ENCODE measurements around the gene SCFD2.
"Not testable (repeated sequence)": the region's sequence is repeated elsewhere in the genome, so short reads cannot be mapped to it uniquely, and the experiment has no call there.

The SCFD2 gene

GRCh38 chr4:52853351-52853750, 512.5 kb downstream of the SCFD2 start:
- DNase-seq (ENCODE audit: low spot score) = no peak

- DNase-seq (ENCODE audit: low spot score) = no peak
Measured at GRCh38 chr4:52852711-52853110, 513.1 kb downstream of the SCFD2 start.

DNA sequence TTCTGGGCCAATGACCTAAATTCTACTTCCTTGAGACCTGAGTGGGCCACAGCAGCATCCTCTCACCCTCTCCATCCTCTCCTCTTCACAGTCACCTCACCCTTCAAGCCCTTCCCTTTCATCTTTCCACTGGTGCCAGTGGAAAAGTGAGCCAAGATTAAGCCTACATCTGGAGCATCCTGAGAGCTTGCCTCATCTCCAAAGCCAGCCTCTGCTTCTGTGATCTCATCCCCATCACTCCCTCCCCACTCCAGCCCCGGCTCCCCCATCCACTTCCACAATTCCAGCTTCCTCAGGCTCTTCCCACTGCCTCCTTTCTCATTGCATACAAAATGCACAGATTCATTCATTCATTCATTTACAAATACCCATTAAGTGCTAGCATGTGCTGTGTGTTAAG, 513.8 kb downstream of the SCFD2 start:
- no peak for DNase-seq (ENCODE audit: low spot score)

- DNase-seq (ENCODE audit: low spot score) = no peak
Measured at GRCh38 chr4:52850406-52851124, 515.3 kb downstream of the SCFD2 start.

GRCh38 chr4:52848254-52848653, 517.6 kb downstream of the SCFD2 start:
- DNase-seq (ENCODE audit: low spot score) = no peak

DNA sequence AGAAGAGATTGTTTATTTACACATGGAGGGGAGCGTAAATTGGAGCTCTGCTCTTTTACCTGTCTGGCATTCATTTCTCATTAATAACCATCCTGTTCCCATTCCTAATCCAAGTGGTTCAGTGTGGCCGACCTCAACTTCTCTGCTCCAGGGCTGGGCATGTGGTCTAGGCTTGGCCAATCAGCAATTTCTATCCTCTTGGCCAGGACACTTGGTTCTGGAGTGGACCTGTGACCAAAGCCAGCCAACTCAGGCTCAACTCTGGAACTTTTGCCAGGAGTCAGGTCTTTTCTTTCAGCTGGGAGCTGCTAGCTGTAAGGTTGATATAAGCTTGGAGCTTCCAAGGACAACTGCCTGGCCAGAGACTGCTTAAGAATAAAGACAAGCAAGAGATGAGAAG, 519.4 kb downstream of the SCFD2 start:
- no peak for DNase-seq (ENCODE audit: low spot score)

DNA sequence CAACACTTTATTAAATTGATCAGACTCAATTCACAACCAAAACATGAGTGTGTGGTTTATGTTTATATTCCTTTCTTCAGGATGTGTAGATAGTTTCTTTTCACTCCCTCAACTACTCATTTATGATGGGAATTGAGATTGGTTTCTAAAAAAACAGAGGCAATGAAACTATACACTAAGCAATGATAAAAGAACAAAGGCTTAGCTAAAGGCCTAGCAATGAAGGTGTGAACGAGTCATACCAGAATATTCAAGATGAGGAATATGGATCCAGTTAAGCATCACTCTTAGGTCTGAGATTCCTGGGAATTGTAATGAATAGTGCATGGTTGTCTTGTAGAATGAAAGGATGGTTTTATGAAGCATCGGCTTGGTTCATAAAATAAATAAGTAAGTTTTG, 521.3 kb downstream of the SCFD2 start:
- DNase-seq (ENCODE audit: low spot score) = no peak

GRCh38 chr4:52843958-52844357, 521.9 kb downstream of the SCFD2 start:
- DNase-seq (ENCODE audit: low spot score) = no peak

GRCh38 chr4:52843351-52843750, 522.5 kb downstream of the SCFD2 start:
- DNase-seq (ENCODE audit: low spot score) = no peak

- DNase-seq (ENCODE audit: low spot score) = no peak
Measured at GRCh38 chr4:52842792-52843191, 523.1 kb downstream of the SCFD2 start.

GRCh38 chr4:52841682-52842456, 524.0 kb downstream of the SCFD2 start:
- DNase-seq (ENCODE audit: low spot score) = no peak

GRCh38 chr4:52840531-52841370, 525.1 kb downstream of the SCFD2 start:
- no peak for DNase-seq (ENCODE audit: low spot score)

- no peak for DNase-seq (ENCODE audit: low spot score)
Measured at GRCh38 chr4:52838729-52839586, 526.9 kb downstream of the SCFD2 start.

GRCh38 chr4:52837716-52838558, 527.9 kb downstream of the SCFD2 start:
- no peak for DNase-seq (ENCODE audit: low spot score)

GRCh38 chr4:52836678-52837077, 529.2 kb downstream of the SCFD2 start:
- no peak for DNase-seq (ENCODE audit: low spot score)

DNA sequence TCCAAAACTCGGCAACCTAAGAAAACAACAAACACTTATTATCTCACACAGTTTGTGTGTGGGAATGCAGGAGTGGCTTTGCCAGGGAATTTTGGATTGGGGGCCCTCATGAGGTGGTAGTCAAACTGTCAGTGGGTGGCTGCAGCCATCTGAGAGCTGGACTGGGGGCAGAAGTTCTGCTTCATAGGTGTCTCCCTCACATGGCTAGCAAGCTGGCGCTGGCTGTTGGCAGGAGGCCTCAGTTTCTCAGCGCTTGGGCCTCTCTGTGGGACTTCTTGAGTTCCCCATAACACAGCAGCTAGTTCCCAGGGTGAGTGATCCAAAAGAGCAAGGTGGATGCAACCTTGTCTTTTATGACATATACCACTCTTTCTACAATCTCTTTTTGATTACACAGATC, 529.7 kb downstream of the SCFD2 start:
- no peak for DNase-seq (ENCODE audit: low spot score)

GRCh38 chr4:52834641-52835456, 531.0 kb downstream of the SCFD2 start:
- DNase-seq (ENCODE audit: low spot score) = not testable (repeated sequence)

DNA sequence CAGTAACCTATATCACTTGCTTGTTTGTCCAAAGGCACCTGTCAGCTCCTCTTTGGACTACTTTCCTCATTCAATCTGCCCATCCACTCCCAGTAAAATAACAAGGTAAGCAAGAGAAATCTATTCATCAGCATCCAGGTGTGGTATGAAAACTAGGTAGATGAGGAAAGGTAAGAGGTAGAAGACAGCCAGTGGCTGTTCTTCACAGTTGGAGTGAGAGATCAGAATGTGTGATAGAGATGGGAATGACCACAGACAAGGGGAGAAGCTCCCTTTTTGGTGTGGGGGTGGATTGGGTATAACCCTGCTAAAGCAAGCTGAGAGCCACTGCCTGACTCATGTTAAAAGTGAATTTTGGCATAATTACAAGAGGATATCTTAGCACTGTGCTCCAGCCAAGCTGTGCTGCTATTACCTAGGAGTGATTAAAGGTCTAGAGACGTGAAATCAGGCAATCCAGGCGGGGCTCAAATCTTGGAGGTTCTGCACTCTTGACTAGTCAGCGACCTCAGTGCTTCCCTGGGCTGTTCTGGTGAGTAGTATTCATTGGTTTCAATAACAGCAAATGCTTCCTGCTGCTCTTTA, 531.8 kb downstream of the SCFD2 start:
- DNase-seq (ENCODE audit: low spot score) = no peak

DNA sequence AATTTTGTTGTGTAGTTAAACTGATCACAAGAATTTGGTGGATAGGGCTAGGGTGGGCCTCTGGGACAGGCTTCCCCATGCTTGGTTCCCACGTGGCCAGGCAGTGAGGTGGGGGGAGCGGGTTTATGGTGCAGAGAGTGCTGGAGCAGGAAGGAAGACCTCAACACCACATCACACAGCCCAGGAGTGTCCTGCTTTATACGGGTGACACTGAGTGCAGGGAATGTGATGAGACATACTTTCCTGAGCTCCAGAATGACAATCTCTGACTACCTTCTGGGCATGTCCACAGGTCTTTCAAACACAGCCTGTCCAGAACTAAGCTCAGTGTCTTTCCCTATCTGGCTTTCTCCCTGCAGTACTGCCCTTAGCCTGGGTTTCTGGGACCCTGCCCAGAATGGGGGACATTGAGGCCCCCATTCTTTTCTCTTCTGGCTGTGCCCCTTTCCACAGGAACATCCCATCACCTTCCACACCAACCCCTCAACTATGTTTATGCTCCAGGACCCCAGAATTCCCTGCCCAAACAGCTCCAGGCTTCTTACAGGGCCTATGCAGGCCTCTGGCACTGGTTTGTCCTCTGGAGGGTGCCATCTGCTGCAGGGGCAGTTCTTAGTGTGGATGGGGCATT, 540.3 kb downstream of the SCFD2 start:
- no peak for DNase-seq (ENCODE audit: low spot score)

Data from ecto neural progenitor cell (in vitro differentiated cells).